Spleen (tissue), 11 donors: ENCODE data around the gene KIFC3. TPM values are rescaled to one million over a fixed set of nuclear protein-coding genes. Genes with fewer than 3 reads are reported as not detected.

Experiments used
- DNase-seq: peaks from one replicate; pipeline ENCODE4 v3.0.0-alpha.2; 2020
- H3K27ac ChIP-seq, 8 donors: fragments of 200-600 bp; sonication (generic) in 7 of 8; 1 replicate in 4 of 8; 2 replicates in 4 of 8; pipeline versions ENCODE4 v1.5.0 to v1.8.0; 2016 to 2021; ENCODE audit warnings: inconsistent platforms in 4 of 8, mild to moderate bottlenecking in 4 of 8, moderate library complexity in 1 of 8
- H3K27me3 ChIP-seq, 7 donors: fragments of 200-600 bp; sonication (generic) in 6 of 7; replicated peaks in 1 of 7; 1 replicate in 4 of 7; 2 replicates in 3 of 7; pipeline versions ENCODE4 v1.5.0 to v1.8.0; 2016 to 2021; ENCODE audit warnings: inconsistent platforms in 3 of 7, mild to moderate bottlenecking in 1 of 7
- H3K36me3 ChIP-seq, 6 donors: fragments of 200-600 bp; sonication (generic) in 5 of 6; 1 replicate in 4 of 6; 2 replicates in 2 of 6; pipeline versions ENCODE4 v1.5.0 to v1.8.0; 2016 to 2021; ENCODE audit warnings: inconsistent platforms in 2 of 6
- H3K4me1 ChIP-seq, 6 donors: fragments of 200-600 bp; sonication (generic) in 5 of 6; 1 replicate in 3 of 6; 2 replicates in 3 of 6; pipeline versions ENCODE4 v1.5.0 to v1.8.0; 2016 to 2021; ENCODE audit warnings: inconsistent platforms in 3 of 6
- H3K4me3 ChIP-seq, 8 donors: fragments of 200-600 bp; sonication (generic) in 7 of 8; 1 replicate in 4 of 8; 2 replicates in 4 of 8; pipeline versions ENCODE4 v1.5.0 to v1.8.0; 2016 to 2021; ENCODE audit warnings: inconsistent platforms in 4 of 8, mild to moderate bottlenecking in 4 of 8, moderate library complexity in 2 of 8
- H3K9me3 ChIP-seq, 8 donors: fragments of 200-600 bp; sonication (generic) in 7 of 8; 1 replicate in 4 of 8; 2 replicates in 4 of 8; pipeline versions ENCODE4 v1.5.0 to v1.8.0; 2016 to 2021; ENCODE audit warnings: inconsistent platforms in 4 of 8
- POLR2A ChIP-seq, 3 donors: fragments of 450-650 bp; IDR thresholded peaks; one replicate each; pipeline ENCODE4 v1.5.1; 2017; ENCODE audit warnings: antibody characterized with exemption in 3 of 3, mild to moderate bottlenecking in 1 of 3
- POLR2AphosphoS5 ChIP-seq, 3 donors: sonication (generic); formaldehyde crosslinking; IDR thresholded peaks; one replicate each; pipeline ENCODE4 v1.5.1; 2017; ENCODE audit warnings: antibody characterized with exemption in 3 of 3
- WGBS, 5 donors: extraction: QIAGEN DNeasy Blood & Tissue Kit in 3 of 5; methylation state at CpG; one replicate each; pipeline versions ENCODE4 v1.1.5 to v1.1.7; 2013 to 2018; 5-methylcytosine and 5-hydroxymethylcytosine counted together
- intact Hi-C: fragments of 100-400 bp; cut with DNase I; formaldehyde crosslinking; loops from one replicate; pipeline ENCODE4 v1.15.0; 2023; ENCODE audit warnings: low total_unique reads
- polyA plus RNA-seq, 3 donors: library from polyadenylated mRNA; stranded (reverse); fragments of 200-250 nt; gene quantifications; one replicate each; pipeline ENCODE4 v1.2.1, GENCODE V29; 2013
- total RNA-seq, 7 donors: library from RNA; depleted of rRNA in 3 of 7; stranded (reverse); fragments of >200 nt in 3 of 7; fragmentation: NEBNext Ultra II Directional in 4 of 7; extraction: Animal tissue kit (Norgen Biotek cat#: 25700) in 4 of 7; gene quantifications; one replicate each; pipeline versions ENCODE4 v1.1.0 to v1.2.1, GENCODE V29; 2016 to 2021
- TF ChIP-seq, protein P1 (sequence below), 11 experiments: fragments of 200-600 bp in 7 of 11; fragments of 450-650 bp in 4 of 11; sonication (generic) in 4 of 11; IDR thresholded peaks in 8 of 11; conservative IDR thresholded peaks in 3 of 11; 1 replicate in 7 of 11; 2 replicates in 4 of 11; pipeline versions ENCODE4 v1.4.0 to v1.8.0; 2016 to 2021; ENCODE audit warnings: antibody characterized with exemption in 11 of 11, inconsistent platforms in 4 of 11, mild to moderate bottlenecking in 1 of 11
- donor health status: healthy with polysubstance abuse.
- donor health status: DM: no; HTN: no; CAD: no; lungs with moderate emphysema.
- donor health status: DM: no; HTN: no; CAD: no.
- donor health status: Bipolar disorder and iron deficiency.
- donor health status: healthy.
- donor health status: DM: no; HTN: no; CAD: no.
- donor health status: DM: yes; HTN: yes; CAD: no.

KIFC3 gene
- total and polyA plus RNA-seq, 10 donors = 4.6 to 61.5 (median 42.6) TPM

DNA sequence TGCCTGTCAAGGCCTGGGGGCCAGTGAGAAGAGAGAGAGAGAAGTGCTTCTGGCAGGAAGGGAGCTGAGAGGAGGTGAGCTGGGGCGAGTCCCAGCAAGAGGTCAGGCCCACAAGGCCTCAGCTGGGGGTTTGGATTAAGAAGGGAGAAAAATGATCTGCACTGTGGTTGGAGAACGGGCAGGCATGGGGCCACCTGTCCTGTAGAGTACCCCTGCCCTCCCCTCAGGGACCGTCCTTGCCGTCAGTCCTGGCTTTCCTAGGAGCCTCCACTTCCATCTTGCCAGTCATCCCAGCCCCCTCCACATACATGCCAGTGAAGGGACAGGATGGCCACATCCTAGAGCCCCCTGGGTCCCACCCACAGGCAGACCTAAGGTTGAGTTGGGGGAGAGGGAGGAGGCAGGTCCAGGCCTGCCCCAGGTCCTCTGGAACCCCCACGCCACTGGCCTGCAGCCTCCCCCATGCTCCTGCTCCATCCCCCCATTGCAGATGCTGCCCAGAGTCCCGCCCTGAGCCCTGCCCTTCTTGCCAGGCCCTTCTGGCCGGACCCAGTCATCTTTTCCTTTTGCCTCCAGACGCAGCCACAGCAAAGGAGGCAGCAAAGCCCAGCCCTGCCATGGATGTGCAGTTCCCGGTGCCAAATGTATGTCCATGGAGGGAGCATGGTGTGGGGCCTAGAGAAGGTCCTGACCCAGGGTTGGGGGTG, 47.8 kb downstream of the KIFC3 start:
- no peak overlapping the region for H3K4me3 ChIP-seq
- peaks cover 0 to 22% (median 7%) of the 10 kb centered on the region in 6 donors for H3K4me1 ChIP-seq
- no peak overlapping the region for H3K27ac ChIP-seq
- WGBS, 5 donors = 78 to 86% (median 82%) methylated on average over 6 to 9 of the region's 9 CpGs
- intact Hi-C loops = loop anchor here (10.0 kb wide), 2 partner anchors 110 to 250 kb away; partner anchors contain the start of genes USB1 and ZNF319
- H3K36me3 ChIP-seq = peaks cover 0 to 98% (median 34%) of the 10 kb centered on the region in 6 donors
- no peaks in the 10 kb centered on the region for H3K9me3 ChIP-seq
- H3K27me3 ChIP-seq = no peaks in the 10 kb centered on the region
- no peak for DNase-seq
- TF ChIP-seq, protein P1, sequence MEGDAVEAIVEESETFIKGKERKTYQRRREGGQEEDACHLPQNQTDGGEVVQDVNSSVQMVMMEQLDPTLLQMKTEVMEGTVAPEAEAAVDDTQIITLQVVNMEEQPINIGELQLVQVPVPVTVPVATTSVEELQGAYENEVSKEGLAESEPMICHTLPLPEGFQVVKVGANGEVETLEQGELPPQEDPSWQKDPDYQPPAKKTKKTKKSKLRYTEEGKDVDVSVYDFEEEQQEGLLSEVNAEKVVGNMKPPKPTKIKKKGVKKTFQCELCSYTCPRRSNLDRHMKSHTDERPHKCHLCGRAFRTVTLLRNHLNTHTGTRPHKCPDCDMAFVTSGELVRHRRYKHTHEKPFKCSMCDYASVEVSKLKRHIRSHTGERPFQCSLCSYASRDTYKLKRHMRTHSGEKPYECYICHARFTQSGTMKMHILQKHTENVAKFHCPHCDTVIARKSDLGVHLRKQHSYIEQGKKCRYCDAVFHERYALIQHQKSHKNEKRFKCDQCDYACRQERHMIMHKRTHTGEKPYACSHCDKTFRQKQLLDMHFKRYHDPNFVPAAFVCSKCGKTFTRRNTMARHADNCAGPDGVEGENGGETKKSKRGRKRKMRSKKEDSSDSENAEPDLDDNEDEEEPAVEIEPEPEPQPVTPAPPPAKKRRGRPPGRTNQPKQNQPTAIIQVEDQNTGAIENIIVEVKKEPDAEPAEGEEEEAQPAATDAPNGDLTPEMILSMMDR (IDR thresholded peaks at IDR 0.05 in 8 of 11, conservative IDR thresholded peaks at IDR 0.05 in 3 of 11) = no peak
- TF ChIP-seq POLR2AphosphoS5 (IDR thresholded peaks at IDR 0.05) (no peak), POLR2A (IDR thresholded peaks at IDR 0.05) (no peak)

DNA sequence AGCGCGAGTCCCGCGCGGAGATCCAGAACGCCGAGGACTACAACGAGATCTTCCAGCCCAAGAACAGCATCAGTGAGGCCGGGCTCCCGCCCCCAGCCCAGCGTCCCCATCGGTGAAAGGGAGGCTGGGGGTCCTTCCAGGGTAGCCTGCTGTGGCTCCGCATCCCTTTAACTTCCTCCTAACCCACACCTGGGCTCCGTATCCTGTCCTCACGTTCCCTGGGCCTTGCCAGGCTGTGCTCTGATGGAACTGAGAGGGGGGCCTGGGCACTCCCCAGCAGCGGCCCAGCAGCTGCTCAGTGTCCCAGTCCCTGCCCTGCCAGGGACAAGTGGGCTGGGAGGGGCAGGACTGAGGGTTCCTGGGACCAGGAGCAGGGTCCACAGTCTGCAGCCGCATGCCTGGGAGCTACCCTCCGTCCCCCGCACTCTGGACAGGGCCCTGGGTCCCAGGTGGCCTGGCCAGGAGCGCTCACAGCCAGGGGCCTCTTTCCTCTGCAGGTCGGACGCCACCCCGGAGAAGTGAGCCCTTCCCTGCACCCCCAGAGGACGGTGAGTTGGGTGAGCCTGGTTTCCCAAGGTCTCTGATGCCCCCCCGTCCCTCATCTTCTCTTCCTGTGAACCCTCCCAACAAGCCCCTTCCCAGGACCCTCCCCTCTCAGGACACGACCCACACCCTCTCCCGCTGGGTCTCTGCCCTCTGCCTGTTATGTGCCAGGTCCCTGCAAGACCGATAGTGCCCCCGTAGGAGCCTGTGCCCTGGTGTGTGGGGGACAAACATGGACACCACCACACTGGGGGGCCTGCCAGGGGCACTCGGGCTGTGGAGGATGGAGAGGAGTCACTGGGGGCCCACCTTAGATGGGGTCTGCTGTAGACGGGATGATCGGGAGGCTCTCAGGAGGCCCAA, 48.6 kb downstream of the KIFC3 start:
- 92 to 95% (median 94%) methylated on average over 24 to 32 of the region's 32 CpGs for WGBS, 5 donors
- H3K9me3 ChIP-seq = no peaks in the 10 kb centered on the region
- intact Hi-C loops = loop anchor here (10.0 kb wide), 2 partner anchors 111 to 251 kb away; partner anchors contain the start of genes USB1 and ZNF319
- TF ChIP-seq, protein P1 (IDR thresholded peaks at IDR 0.05 in 8 of 11, conservative IDR thresholded peaks at IDR 0.05 in 3 of 11) = no peak
- peak in 1 of 3 donors; percentile 12 for TF ChIP-seq POLR2AphosphoS5 (IDR thresholded peaks at IDR 0.05)
- H3K27ac ChIP-seq = no peak overlapping the region
- peaks cover 0 to 94% (median 34%) of the 10 kb centered on the region in 6 donors for H3K36me3 ChIP-seq
- DNase-seq = no peak
- H3K4me1 ChIP-seq = peaks cover 0 to 20% (median 7%) of the 10 kb centered on the region in 6 donors
- H3K27me3 ChIP-seq = no peaks in the 10 kb centered on the region
- no peak overlapping the region for H3K4me3 ChIP-seq

DNA sequence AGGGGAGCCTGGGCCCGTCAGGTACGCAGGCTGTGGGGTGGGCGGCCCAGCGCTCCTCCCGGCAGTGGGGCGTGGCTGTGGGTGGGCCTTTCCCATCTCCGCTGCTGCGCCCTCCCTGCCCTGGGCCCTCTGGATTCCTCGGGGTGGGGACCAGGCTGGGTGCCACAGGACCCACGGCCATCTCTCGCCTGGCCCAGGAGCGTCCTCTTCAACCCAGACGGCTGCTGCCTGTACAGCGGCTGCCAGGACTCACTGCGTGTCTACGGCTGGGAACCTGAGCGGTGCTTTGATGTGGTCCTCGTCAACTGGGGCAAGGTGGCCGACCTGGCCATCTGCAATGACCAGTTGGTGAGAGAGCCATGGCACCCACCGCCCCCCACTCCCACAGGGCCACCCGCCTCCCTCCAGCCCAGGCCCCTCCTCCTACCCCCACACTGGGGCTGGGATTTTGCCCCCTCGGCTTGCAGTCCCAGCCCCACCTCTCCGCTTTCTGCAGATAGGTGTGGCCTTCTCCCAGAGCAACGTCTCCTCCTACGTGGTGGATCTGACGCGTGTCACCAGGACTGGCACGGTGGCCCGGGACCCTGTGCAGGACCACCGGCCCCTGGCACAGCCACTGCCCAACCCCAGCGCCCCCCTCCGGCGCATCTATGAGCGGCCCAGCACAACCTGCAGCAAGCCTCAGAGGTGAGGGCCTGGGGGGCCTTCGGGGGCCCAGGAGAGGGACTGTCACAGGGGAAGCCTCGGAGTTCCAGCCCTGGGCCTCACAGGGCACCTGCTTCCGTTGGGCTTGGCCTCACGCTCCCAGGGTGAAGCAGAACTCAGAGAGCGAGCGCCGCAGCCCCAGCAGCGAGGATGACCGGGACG, 49.5 kb downstream of the KIFC3 start:
- H3K9me3 ChIP-seq = no peaks in the 10 kb centered on the region
- H3K36me3 ChIP-seq = peaks cover 0 to 90% (median 34%) of the 10 kb centered on the region in 6 donors
- H3K4me1 ChIP-seq = peaks cover 0 to 12% (median 7%) of the 10 kb centered on the region in 6 donors
- 88 to 94% (median 93%) methylated on average over 25 to 44 of the region's 44 CpGs for WGBS, 5 donors
- intact Hi-C loops = loop anchor here (10.0 kb wide), 2 partner anchors 112 to 252 kb away; partner anchors contain the start of genes USB1 and ZNF319
- H3K27ac ChIP-seq = no peak overlapping the region
- H3K4me3 ChIP-seq = no peak overlapping the region
- H3K27me3 ChIP-seq = no peaks in the 10 kb centered on the region
- no peak for TF ChIP-seq POLR2AphosphoS5 (IDR thresholded peaks at IDR 0.05)
- no peak for TF ChIP-seq POLR2A (IDR thresholded peaks at IDR 0.05)
- TF ChIP-seq, protein P1 (IDR thresholded peaks at IDR 0.05 in 8 of 11, conservative IDR thresholded peaks at IDR 0.05 in 3 of 11) = no peak
- DNase-seq = no peak
